MM.1S (cell line): Measurements from ENCODE around the gene PNKD.
"Not testable (repeated sequence)": the region's sequence is repeated elsewhere in the genome, so short reads cannot be mapped to it uniquely, and the experiment has no call there.

Source experiments
- DNase-seq: peaks from one replicate; pipeline ENCODE4 v3.0.0-alpha.2; 2015
- H2AFZ ChIP-seq: fragments of 300-600 bp; sonication (generic); 2 replicates; pipeline ENCODE4 v1.6.0; 2016; ENCODE audit warnings: antibody characterized with exemption, low read length
- H3F3A ChIP-seq: fragments of 300-600 bp; sonication (generic); 2 replicates; pipeline ENCODE4 v1.6.1; 2016; ENCODE audit warnings: mild to moderate bottlenecking, antibody characterized with exemption, low read length, moderate library complexity, mixed read lengths; ENCODE audit not compliant: insufficient read depth
- H3K27ac ChIP-seq: fragments of 300-600 bp; sonication (generic); 2 replicates; pipeline ENCODE4 v1.5.1; 2016; ENCODE audit warnings: mild to moderate bottlenecking, low read length
- H3K27me3 ChIP-seq: fragments of 300-600 bp; sonication (generic); replicated peaks from 2 replicates; pipeline ENCODE4 v1.6.0; 2016; ENCODE audit warnings: low read length; ENCODE audit not compliant: insufficient read depth
- H3K36me3 ChIP-seq: fragments of 300-600 bp; sonication (generic); replicated peaks from 2 replicates; pipeline ENCODE4 v1.6.1; 2016; ENCODE audit warnings: mild to moderate bottlenecking, low read length, mixed read lengths; ENCODE audit not compliant: insufficient read depth
- H3K4me1 ChIP-seq: fragments of 300-600 bp; sonication (generic); 2 replicates; pipeline ENCODE4 v1.6.1; 2016; ENCODE audit warnings: low read length, mixed read lengths
- H3K4me2 ChIP-seq: fragments of 300-600 bp; sonication (generic); 2 replicates; pipeline ENCODE4 v1.6.0; 2016; ENCODE audit warnings: low read depth, low read length
- H3K4me3 ChIP-seq: fragments of 300-600 bp; sonication (generic); 2 replicates; pipeline ENCODE4 v1.5.1; 2016; ENCODE audit warnings: low read length, mixed read lengths
- H3K79me2 ChIP-seq: fragments of 300-600 bp; sonication (generic); 2 replicates; pipeline ENCODE4 v1.6.1; 2016; ENCODE audit warnings: mixed run types, low read length, mixed read lengths
- H3K9ac ChIP-seq: fragments of 300-600 bp; sonication (generic); 2 replicates; pipeline ENCODE4 v1.6.1; 2016; ENCODE audit warnings: low read length, mixed read lengths
- H3K9me2 ChIP-seq: fragments of 300-600 bp; sonication (generic); replicated peaks from 2 replicates; pipeline ENCODE4 v1.6.1; 2016; ENCODE audit warnings: mild to moderate bottlenecking, low read length, mixed read lengths; ENCODE audit not compliant: insufficient read depth
- H3K9me3 ChIP-seq: fragments of 300-600 bp; sonication (generic); replicated peaks from 2 replicates; pipeline ENCODE4 v1.6.1; 2016; ENCODE audit warnings: mild to moderate bottlenecking, low read length, mixed read lengths; ENCODE audit not compliant: insufficient read depth
- H4K20me1 ChIP-seq: fragments of 300-600 bp; sonication (generic); 2 replicates; pipeline ENCODE4 v1.6.1; 2016; ENCODE audit warnings: mild to moderate bottlenecking, low read length, moderate library complexity, mixed read lengths; ENCODE audit not compliant: insufficient read depth
- CTCF ChIP-seq: fragments of 300-600 bp; sonication (generic); IDR thresholded peaks from 2 replicates; pipeline ENCODE4 v1.5.1; 2016; ENCODE audit warnings: antibody characterized with exemption, low read length, mixed read lengths
- EZH2 ChIP-seq: fragments of 300-600 bp; sonication (generic); optimal IDR thresholded peaks from 2 replicates; pipeline ENCODE3; 2017; ENCODE audit warnings: low read depth, mild to moderate bottlenecking, antibody characterized with exemption, low read length, mixed read lengths
- EZH2phosphoT487 ChIP-seq: fragments of 300-600 bp; sonication (generic); IDR thresholded peaks from 2 replicates; pipeline ENCODE4 v1.6.1; 2018; ENCODE audit warnings: antibody characterized with exemption, low read length

The PNKD gene

GRCh38 chr2:218310853-218311540 lies 40.7 kb downstream of the PNKD start:
- Histone ChIP-seq H3K4me2 (no peak overlapping the region), H3K36me3 (no peaks in the 10 kb centered on the region), H3K4me3 (no peak overlapping the region), H3K27me3 (no peaks in the 10 kb centered on the region), H4K20me1 (no peaks in the 10 kb centered on the region), H3K9ac (no peak overlapping the region), H3K4me1 (no peaks in the 10 kb centered on the region), H3F3A (no peaks in the 10 kb centered on the region), H3K9me3 (no peaks in the 10 kb centered on the region), H3K79me2 (no peaks in the 10 kb centered on the region), H3K27ac (no peak overlapping the region), H2AFZ (no peak overlapping the region), H3K9me2 (no peaks in the 10 kb centered on the region)
- DNase-seq, result no peak
- TF ChIP-seq EZH2phosphoT487 (no peak), CTCF (no peak), EZH2 (no peak)

GRCh38 chr2:218311541-218312266 lies 41.4 kb downstream of the PNKD start:
- H3K27me3 ChIP-seq, H3K79me2 ChIP-seq, H3K9me2 ChIP-seq, H3K4me1 ChIP-seq, H3K4me3 ChIP-seq, H3K9me3 ChIP-seq, H3K27ac ChIP-seq, H4K20me1 ChIP-seq, DNase-seq, H2AFZ ChIP-seq, H3K9ac ChIP-seq, H3F3A ChIP-seq, H3K4me2 ChIP-seq, H3K36me3 ChIP-seq: not testable (repeated sequence)

GRCh38 chr2:218312267-218312756 lies 42.0 kb downstream of the PNKD start:
- no peak for DNase-seq
- Histone ChIP-seq H3K9me3 (no peaks in the 10 kb centered on the region), H3K36me3 (no peaks in the 10 kb centered on the region), H3K9ac (no peak overlapping the region), H4K20me1 (no peaks in the 10 kb centered on the region), H2AFZ (no peak overlapping the region), H3K9me2 (no peaks in the 10 kb centered on the region), H3K4me3 (no peak overlapping the region), H3K79me2 (no peaks in the 10 kb centered on the region), H3K27ac (no peak overlapping the region), H3K27me3 (no peaks in the 10 kb centered on the region), H3K4me2 (no peak overlapping the region), H3F3A (no peaks in the 10 kb centered on the region), H3K4me1 (no peaks in the 10 kb centered on the region)
- no peak for TF ChIP-seq EZH2
- TF ChIP-seq CTCF, result no peak
- TF ChIP-seq EZH2phosphoT487, result no peak

GRCh38 chr2:218313356-218313755 lies 43.0 kb downstream of the PNKD start:
- DNase-seq, result no peak

GRCh38 chr2:218314764-218315163 lies 44.4 kb downstream of the PNKD start:
- DNase-seq, H3K79me2 ChIP-seq, H3K27ac ChIP-seq, H3K36me3 ChIP-seq, H3K9me3 ChIP-seq, H3K9me2 ChIP-seq, H3F3A ChIP-seq, H3K4me3 ChIP-seq, H3K4me1 ChIP-seq, H3K27me3 ChIP-seq, H3K4me2 ChIP-seq, H2AFZ ChIP-seq, H3K9ac ChIP-seq, H4K20me1 ChIP-seq: not testable (repeated sequence)

More at GRCh38 chr2:218313356-218313755, 43.0 kb downstream of the PNKD start:
- Histone ChIP-seq H3K4me2 (no peak overlapping the region), H3K79me2 (no peaks in the 10 kb centered on the region), H3K36me3 (no peaks in the 10 kb centered on the region), H3K27me3 (no peaks in the 10 kb centered on the region), H2AFZ (no peak overlapping the region), H3K9ac (no peak overlapping the region), H3K27ac (no peak overlapping the region), H3F3A (no peaks in the 10 kb centered on the region), H3K9me3 (no peaks in the 10 kb centered on the region), H3K9me2 (no peaks in the 10 kb centered on the region), H3K4me3 (no peak overlapping the region), H3K4me1 (no peaks in the 10 kb centered on the region), H4K20me1 (no peaks in the 10 kb centered on the region)
- TF ChIP-seq CTCF, result no peak
- TF ChIP-seq EZH2phosphoT487, result no peak
- TF ChIP-seq EZH2, result no peak
